Lower leg skin (tissue), 3 donors: Measurements from ENCODE around the gene KRT1.

Source experiments
- POLR2A ChIP-seq, 2 donors: fragments of 450-650 bp; IDR thresholded peaks; one replicate each; pipeline ENCODE4 v1.6.1; 2016 to 2017; ENCODE audit warnings: antibody characterized with exemption in 2 of 2, mild to moderate bottlenecking in 1 of 2, moderate library complexity in 1 of 2
- TF ChIP-seq, protein P1 (sequence below), 3 donors: fragments of 450-650 bp; IDR thresholded peaks; one replicate each; pipeline ENCODE4 v1.5.1; 2016; ENCODE audit warnings: antibody characterized with exemption in 3 of 3, mild to moderate bottlenecking in 3 of 3, moderate library complexity in 2 of 3

DNA sequence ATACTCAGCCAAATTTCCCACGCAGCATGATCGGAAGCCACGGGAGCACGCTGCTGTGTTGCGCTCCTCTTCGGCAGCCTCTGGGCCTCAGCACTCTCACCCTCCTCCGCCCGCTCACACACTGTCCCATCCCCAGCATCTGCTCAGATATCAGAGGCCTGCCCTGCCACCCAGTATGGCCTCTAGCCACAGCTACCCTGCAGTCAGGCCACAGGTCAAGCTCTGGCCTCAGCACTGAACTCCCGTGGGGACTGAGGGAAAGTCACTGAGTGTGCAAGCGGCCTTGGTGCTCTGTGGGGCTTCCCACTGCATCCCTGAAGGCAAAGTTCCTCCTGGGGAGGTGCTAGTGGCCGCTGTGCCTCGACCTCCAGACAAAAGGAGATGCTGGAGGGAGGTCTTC lies 21.1 kb upstream of the KRT1 start:
- TF ChIP-seq, protein P1, sequence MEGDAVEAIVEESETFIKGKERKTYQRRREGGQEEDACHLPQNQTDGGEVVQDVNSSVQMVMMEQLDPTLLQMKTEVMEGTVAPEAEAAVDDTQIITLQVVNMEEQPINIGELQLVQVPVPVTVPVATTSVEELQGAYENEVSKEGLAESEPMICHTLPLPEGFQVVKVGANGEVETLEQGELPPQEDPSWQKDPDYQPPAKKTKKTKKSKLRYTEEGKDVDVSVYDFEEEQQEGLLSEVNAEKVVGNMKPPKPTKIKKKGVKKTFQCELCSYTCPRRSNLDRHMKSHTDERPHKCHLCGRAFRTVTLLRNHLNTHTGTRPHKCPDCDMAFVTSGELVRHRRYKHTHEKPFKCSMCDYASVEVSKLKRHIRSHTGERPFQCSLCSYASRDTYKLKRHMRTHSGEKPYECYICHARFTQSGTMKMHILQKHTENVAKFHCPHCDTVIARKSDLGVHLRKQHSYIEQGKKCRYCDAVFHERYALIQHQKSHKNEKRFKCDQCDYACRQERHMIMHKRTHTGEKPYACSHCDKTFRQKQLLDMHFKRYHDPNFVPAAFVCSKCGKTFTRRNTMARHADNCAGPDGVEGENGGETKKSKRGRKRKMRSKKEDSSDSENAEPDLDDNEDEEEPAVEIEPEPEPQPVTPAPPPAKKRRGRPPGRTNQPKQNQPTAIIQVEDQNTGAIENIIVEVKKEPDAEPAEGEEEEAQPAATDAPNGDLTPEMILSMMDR (IDR thresholded peaks at IDR 0.05): no peak
- TF ChIP-seq POLR2A (IDR thresholded peaks at IDR 0.05): no peak
